ENCODE results near the gene AGBL3.
A peak's percentile ranks its signal among the peaks of the same experiment; 100 is the strongest.
"Not testable (repeated sequence)": the region's sequence is repeated elsewhere in the genome, so short reads cannot be mapped to it uniquely, and the experiment has no call there.

AGBL3 gene

DNA sequence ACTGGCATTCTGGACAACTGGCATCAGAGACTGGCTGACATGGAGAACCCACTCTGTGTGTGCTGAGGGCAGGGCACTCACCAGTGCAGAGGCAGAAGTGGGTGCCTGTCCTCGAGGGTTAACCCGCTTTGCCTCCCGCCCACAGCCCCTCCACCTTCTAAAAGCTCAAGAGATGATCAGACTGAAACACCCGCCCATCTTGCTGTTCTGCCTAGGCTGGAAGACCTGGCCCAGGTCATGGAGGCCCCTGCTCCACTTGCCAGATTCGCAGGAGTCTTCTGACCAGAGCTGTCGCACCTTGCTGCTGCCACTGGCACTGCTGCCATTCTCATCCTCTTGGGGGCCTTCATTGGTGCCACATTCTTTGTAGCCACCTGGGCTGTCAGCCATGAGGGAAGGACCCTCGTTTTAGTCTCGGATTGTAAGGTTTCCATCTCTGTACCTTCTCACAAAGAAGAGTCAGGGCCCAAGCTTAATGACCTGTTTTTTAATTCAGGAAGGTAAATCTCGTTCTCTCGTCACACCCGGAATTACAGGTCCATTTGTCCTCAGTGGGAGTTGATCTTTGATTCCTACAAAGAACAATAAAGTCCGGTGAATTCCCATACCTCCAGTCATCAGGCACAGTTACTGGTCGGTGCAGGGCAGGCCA is 182.3 kb downstream of the AGBL3 start:
- no peak for DNase-seq (ENCODE audit: low spot score)
- TF ChIP-seq, protein P1, sequence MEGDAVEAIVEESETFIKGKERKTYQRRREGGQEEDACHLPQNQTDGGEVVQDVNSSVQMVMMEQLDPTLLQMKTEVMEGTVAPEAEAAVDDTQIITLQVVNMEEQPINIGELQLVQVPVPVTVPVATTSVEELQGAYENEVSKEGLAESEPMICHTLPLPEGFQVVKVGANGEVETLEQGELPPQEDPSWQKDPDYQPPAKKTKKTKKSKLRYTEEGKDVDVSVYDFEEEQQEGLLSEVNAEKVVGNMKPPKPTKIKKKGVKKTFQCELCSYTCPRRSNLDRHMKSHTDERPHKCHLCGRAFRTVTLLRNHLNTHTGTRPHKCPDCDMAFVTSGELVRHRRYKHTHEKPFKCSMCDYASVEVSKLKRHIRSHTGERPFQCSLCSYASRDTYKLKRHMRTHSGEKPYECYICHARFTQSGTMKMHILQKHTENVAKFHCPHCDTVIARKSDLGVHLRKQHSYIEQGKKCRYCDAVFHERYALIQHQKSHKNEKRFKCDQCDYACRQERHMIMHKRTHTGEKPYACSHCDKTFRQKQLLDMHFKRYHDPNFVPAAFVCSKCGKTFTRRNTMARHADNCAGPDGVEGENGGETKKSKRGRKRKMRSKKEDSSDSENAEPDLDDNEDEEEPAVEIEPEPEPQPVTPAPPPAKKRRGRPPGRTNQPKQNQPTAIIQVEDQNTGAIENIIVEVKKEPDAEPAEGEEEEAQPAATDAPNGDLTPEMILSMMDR (IDR thresholded peaks at IDR 0.05; ENCODE audit: extremely low read depth, missing control alignments), result no peak

DNA sequence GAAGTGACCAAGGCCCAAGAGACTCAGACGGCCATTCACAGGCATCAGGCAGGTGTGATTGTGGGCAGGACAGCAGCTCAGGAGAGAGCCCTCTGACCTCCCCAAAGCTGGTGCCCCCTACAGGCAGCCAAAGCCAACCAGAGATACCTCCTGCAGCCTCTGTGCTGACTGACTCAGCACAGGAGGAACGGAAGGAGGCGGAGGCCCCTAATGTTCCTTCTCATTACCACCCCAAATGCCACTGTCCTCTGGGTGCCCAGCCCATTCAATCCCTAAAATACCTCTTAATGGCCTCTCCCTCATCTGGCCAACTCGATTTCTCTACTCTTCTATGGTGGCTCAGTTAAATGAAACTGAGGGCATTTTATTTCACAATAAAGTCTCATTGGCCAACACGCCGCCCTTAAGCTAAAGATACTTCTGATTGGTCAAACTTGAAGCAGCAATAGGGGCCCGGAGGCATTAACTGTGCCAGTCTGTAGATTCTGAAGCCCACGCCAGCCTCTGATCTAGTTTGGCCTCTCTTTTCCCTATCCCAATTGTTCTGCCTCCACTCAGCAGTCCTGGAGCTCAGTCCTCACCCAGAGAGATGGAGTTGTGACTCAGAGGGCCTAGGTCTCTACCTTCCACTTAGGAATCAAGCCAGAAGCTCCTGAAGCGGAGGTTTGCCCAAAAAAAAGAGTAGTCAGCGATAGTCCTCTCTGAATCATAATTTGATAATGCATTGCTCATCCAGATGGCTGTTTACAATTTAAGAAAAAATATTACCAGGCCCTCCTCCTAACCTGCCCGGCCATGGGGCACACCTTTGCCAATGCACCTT is 183.0 kb downstream of the AGBL3 start:
- TF ChIP-seq, protein P1 (IDR thresholded peaks at IDR 0.05; ENCODE audit: extremely low read depth, missing control alignments), result peak; percentile 67
- DNase-seq (ENCODE audit: low spot score), result peak; percentile 80

GRCh38 chr7:135169964-135170273 is 183.6 kb downstream of the AGBL3 start:
- TF ChIP-seq, protein P1 (IDR thresholded peaks at IDR 0.05; ENCODE audit: extremely low read depth, missing control alignments), result no peak
- DNase-seq (ENCODE audit: low spot score), result no peak

DNA sequence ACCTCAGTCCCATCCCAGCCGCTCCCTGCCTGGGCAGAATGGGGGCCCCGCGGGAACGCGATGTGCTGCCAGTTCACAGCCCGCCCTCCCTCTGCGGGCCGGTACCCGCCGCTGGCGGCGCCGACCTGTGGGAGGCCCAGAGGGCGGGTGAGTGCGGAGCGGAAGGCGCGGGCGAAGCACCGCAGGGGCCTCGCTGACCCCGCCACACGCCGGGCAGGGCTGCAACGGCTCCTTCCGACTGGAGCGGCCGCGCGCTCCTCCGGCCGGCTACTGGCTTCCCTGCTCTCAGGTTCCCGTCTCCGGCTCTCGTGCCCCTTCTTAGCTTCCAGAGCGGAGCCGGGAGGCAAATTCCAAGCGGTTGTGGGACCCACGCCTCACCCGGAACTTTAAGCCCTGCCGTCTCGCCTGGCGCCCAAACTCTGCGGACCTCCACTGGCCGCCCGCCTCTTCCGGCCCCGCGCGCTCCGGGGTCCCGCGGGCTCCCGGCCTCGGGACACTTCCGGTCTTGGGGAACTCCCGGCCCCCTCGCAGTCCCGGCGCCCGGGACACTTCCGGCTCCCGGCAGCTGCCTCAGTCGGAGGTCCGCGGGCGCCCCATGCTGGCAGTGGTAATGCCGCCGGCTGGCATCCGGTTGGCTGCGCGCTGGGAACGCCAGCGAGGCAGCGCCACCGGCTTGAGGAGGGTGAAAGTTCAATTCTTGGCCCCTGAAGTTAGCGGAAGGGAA is 184.1 kb downstream of the AGBL3 start, which contains the start of gene CYREN:
Gene CYREN (minus strand): TSS at position 434 of the 724 bp plus-strand sequence. CDS start 1,785 bp downstream, outside the sequence.
- TF ChIP-seq, protein P1 (IDR thresholded peaks at IDR 0.05; ENCODE audit: extremely low read depth, missing control alignments), result peak; percentile 81

DNA sequence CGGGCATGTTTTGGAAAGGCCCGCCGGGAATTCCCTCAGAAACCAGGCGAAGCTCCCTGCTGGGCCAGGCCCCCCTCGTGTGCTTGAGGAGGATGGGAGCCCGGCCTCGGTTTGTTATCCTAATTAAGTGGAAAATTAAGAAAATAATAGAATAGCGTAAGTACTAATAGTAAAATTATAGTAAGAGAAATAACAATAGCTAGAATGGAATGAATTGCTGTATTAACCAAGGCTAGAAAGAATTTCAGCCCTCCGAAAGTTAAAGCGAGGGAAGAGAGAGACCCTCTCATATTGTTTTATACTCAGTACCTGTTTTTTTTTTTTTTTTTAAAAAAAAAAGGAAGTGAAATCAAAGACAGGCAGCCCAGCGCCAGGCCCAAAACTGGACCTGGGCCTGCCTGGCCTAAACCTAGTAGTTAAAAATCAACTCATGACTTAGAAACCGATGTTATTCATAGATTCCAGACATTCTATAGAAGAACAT is 184.7 kb downstream of the AGBL3 start:
- DNase-seq (ENCODE audit: low spot score), result not testable (repeated sequence)

More for the DNA sequence above, 184.1 kb downstream of the AGBL3 start, which contains the start of gene CYREN:
- peak; percentile 93 for DNase-seq (ENCODE audit: low spot score)

DNA sequence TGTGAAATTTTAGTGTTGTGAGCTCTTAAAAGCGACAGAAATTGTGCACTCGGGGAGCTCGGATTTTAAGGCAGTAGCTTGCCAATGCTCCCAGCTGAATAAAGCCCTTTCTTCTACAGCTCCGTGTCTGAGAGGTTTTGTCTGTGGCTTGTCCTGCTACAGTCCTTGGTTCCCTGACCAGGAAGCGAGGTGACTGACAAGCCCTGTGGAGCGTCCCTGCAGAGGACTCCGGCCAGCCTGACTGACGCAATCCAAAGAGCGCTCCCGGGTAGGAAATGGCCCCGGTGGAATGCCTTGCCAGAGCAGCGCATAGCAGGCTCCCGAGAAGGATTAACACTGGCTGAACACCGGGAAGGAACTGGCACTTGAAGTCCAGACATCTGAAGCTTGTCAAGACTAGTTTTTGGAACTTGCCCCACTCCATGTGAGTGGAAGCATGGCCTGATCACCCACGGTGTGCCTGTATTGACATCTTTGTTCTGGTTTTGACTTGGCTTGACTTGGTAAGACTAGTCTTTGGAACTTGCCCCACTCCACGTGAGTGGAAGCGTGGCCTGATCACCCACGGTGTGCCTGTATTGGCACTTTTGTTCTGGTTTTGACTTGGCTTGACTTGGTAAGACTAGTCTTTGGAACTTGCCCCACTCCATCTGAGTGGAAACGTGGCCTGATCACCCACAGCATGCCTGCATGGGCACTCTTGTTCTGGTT is 185.4 kb downstream of the AGBL3 start:
- DNase-seq (ENCODE audit: low spot score), result not testable (repeated sequence)

- DNase-seq (ENCODE audit: low spot score), result not testable (repeated sequence)
These were observed 187.6 kb downstream of the AGBL3 start for GRCh38 chr7:135173916-135174315.

DNA sequence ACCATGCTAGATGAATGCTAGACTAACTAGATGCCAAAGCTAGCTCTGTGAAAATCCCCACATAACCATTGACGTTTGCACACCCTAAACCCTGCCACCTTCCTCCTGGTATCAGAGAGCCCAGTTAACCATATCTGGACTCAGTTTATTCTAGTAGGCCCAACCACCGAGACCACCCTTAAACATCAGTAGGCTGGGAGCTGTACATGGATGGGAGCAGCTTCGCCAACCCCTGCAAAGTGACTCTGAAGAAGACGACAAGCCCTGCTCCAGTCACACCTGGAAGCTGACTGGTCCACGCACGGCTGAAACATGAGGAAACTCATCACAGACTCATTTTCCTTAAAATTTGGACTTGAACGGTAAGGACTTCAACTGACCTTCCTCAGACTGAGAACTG is 188.6 kb downstream of the AGBL3 start:
- no peak for DNase-seq (ENCODE audit: low spot score)
- TF ChIP-seq, protein P1 (IDR thresholded peaks at IDR 0.05; ENCODE audit: extremely low read depth, missing control alignments), result no peak

Data from GM20000 (cell line).